ENCODE results near the gene TBX6. TPM values are rescaled to one million over a fixed set of nuclear protein-coding genes. Genes with fewer than 3 reads are reported as not detected.

The TBX6 gene
- total and polyA plus RNA-seq, 2 of the 4 experiments (the other 2 are of a cell fraction) = 0.10 TPM; not detected in 1

- Histone ChIP-seq H3K27me3 (ENCODE audit: control insufficient read depth, insufficient read depth, low read length) (no peaks in the 10 kb centered on the region), H3K4ac (ENCODE audit: low read depth, low read length) (peak overlapping the region; percentile 13; the same call in 1 of the 2 replicates), H3K9me3 (ENCODE audit: control insufficient read depth, insufficient read depth, low read length) (no peaks in the 10 kb centered on the region), H3K9ac (ENCODE audit: low read depth, low read length) (peak overlapping the region; percentile 3), H3K4me1 (ENCODE audit: control insufficient read depth, insufficient read depth, low read length) (peaks cover 11% of the 10 kb centered on the region), H3K4me2 (ENCODE audit: low read depth, low read length) (peak overlapping the region; percentile 99), H4K20me1 (ENCODE audit: insufficient read depth, low read length) (peaks cover 39% of the 10 kb centered on the region), H2AK5ac (ENCODE audit: low read depth, low read length) (peak overlapping the region; percentile 31; the same call in 1 of the 2 replicates), H3K56ac (ENCODE audit: extremely low read depth, insufficient read depth, low read length) (no peak overlapping the region; the same call in 1 of the 2 replicates), H2BK20ac (ENCODE audit: low read depth, low read length) (no peak overlapping the region), H2BK120ac (ENCODE audit: low read depth, low read length) (no peak overlapping the region; the same call in 1 of the 2 replicates), H3K36me3 (ENCODE audit: control insufficient read depth, insufficient read depth, low read length) (peaks cover 45% of the 10 kb centered on the region), H4K91ac (ENCODE audit: insufficient read depth, low read depth, low read length) (peak overlapping the region; percentile 55; the same call in 1 of the 2 replicates), H3K23ac (ENCODE audit: low read depth, low read length) (peak overlapping the region; percentile 80; the same call in 1 of the 2 replicates), H3K9me1 (ENCODE audit: insufficient read depth, low read length) (no peaks in the 10 kb centered on the region), H3K27ac (ENCODE audit: insufficient read depth, low read length) (peak overlapping the region; percentile 33), H2AFZ (replicated peaks; ENCODE audit: low read length, poor library complexity) (no peak overlapping the region), H2BK5ac (ENCODE audit: low read depth, low read length, poor library complexity, severe bottlenecking) (peak overlapping the region; percentile 22), H4K5ac (ENCODE audit: low read depth, low read length) (no peak overlapping the region; the same call in 1 of the 2 replicates), H3K4me3 (ENCODE audit: insufficient read depth, low read depth, low read length) (0 out of 2 replicates have a peak overlapping the region, but pooled peaks have one; percentile 17), H2BK15ac (ENCODE audit: low read depth, low read length) (no peak overlapping the region), H2AK9ac (replicated peaks; ENCODE audit: low read depth, low read length, poor library complexity) (peak overlapping the region; percentile 66), H3K14ac (replicated peaks; ENCODE audit: low read depth, low read length) (0 out of 2 replicates have a peak overlapping the region, but pooled peaks have one; percentile 18), H3K18ac (ENCODE audit: low read depth, low read length) (no peak overlapping the region), H3K79me1 (ENCODE audit: low read depth in 1 of 2, low read length in 2 of 2) (peaks cover 34 to 55% of the 10 kb centered on the region in 2 experiments), H4K8ac (ENCODE audit: low read depth in 2 of 2, low read length in 2 of 2) (peak overlapping the region in 1 of 2 experiments; percentile 11; a peak in 1 of 4 replicates)
- CTCF ChIA-PET = no interaction called here
- intact Hi-C loops (cut with micrococcal nuclease) (no loop called here), dilution Hi-C loops (cut with HindIII; ENCODE audit: low sequenced_read_pairs, unreplicated experiment) (no loop called here), in situ Hi-C loops (cut with MboI; ENCODE audit: low sequenced_read_pairs) (loop anchor here (10.0 kb wide), 1 partner anchor 327 kb away; the partner anchor contains the start of gene ZNF771)
- DNase-seq (peak; percentile 73), ATAC-seq (ENCODE audit: low read depth) (no peak)
- no TSS peak for BruUV-seq (replicated peaks)
- 52% methylated on average over 2 of the region's 6 CpGs; no CpG with 5 or more reads in 1 of the 2 experiments for WGBS, 2 experiments (ENCODE audit: extremely low coverage in 2 of 2, insufficient read length in 1 of 2)
- no peak for TF ChIP-seq MAZ (IDR thresholded peaks at IDR 0.05; ENCODE audit: borderline replicate concordance, low read depth, low read length)
- peak; percentile 22; the same call in 1 of the 2 replicates for TF ChIP-seq BHLHE40 (IDR thresholded peaks at IDR 0.05; ENCODE audit: low read depth, low read length)
- POLR2A ChIA-PET (ENCODE audit: unreplicated experiment) = no interaction called here
Measured at GRCh38 chr16:30077656-30078055, 14.1 kb downstream of the TBX6 start.
